Mammary epithelial cell (primary cell): ENCODE results near the gene HSD17B2.

Experiments
- CTCF ChIP-seq, 2 donors: IDR thresholded peaks in 1 of 2; conservative IDR thresholded peaks in 1 of 2; 2 replicates each; pipeline ENCODE4 v1.5.1; 2011 to 2012; ENCODE audit warnings: inconsistent platforms in 2 of 2, low read length in 2 of 2, mild to moderate bottlenecking in 2 of 2, control low read depth in 1 of 2, low read depth in 1 of 2; ENCODE audit not compliant: insufficient read depth in 1 of 2; ENCODE audit errors: extremely low read depth in 1 of 2
- EZH2 ChIP-seq: IDR thresholded peaks from 2 replicates; pipeline ENCODE4 v1.6.1; 2012; ENCODE audit warnings: low read length, inconsistent platforms, borderline replicate concordance

- TF ChIP-seq CTCF (conservative IDR thresholded peaks at IDR 0.05 in 1 of 2, IDR thresholded peaks at IDR 0.05 in 1 of 2; ENCODE audit: extremely low read depth in 1 of 2, insufficient read depth in 1 of 2, low read depth in 1 of 2, low read length in 2 of 2) (no peak), EZH2 (no peak)
Observed at GRCh38 chr16:82137822-82138167, 102.7 kb downstream of the HSD17B2 start.
